WTC11 (cell line): ENCODE measurements around the gene SUMO1. TPM values are rescaled to one million over a fixed set of nuclear protein-coding genes. Genes with fewer than 3 reads are reported as not detected.

Source experiments
- ATAC-seq: fragments of 200-7000 bp; cut with Tn5 transposase; 2 replicates; pipeline ENCODE4 v1.10.0; 2021; ENCODE audit warnings: mild to moderate bottlenecking, moderate library complexity
- CTCF ChIA-PET: fragments of 300-600 bp; sonication (Branson Sonifier 250); formaldehyde crosslinking; loops from one replicate; lab custom pipeline; 2021; ENCODE audit warnings: antibody characterized with exemption; lab: Charles Lee
- POLR2A ChIA-PET: fragments of 350-600 bp; sonication (Branson Sonifier 250); formaldehyde crosslinking; loops from one replicate; lab custom pipeline; 2021; ENCODE audit warnings: antibody characterized with exemption; lab: Charles Lee
- DNase-seq: peaks from one replicate; pipeline ENCODE4 v3.0.0; 2021; ENCODE audit warnings: low spot score
- H3K27ac Mint-ChIP-seq: 2 replicates; pipeline ENCODE4 v1.8.0; 2021; ENCODE audit warnings: mixed read lengths
- H3K27me3 Mint-ChIP-seq: 2 replicates; pipeline ENCODE4 v1.8.0; 2021; ENCODE audit warnings: low read depth, mild to moderate bottlenecking, moderate library complexity, mixed read lengths
- H3K36me3 Mint-ChIP-seq: 2 replicates; pipeline ENCODE4 v1.8.0; 2021; ENCODE audit warnings: mixed read lengths
- H3K4me1 Mint-ChIP-seq: 2 replicates; pipeline ENCODE4 v1.8.0; 2022; ENCODE audit warnings: mixed read lengths
- H3K4me3 Mint-ChIP-seq: 2 replicates; pipeline ENCODE4 v1.8.0; 2021; ENCODE audit warnings: mild to moderate bottlenecking, moderate library complexity, mixed read lengths
- H3K9me3 Mint-ChIP-seq: 2 replicates; pipeline ENCODE4 v1.8.0; 2021; ENCODE audit warnings: mixed read lengths
- CTCF ChIP-seq: fragments of 200-600 bp; IDR thresholded peaks from 2 replicates; pipeline ENCODE4 v1.8.0; 2022; ENCODE audit warnings: antibody characterized with exemption
- E2F5 ChIP-seq: sonication (generic); formaldehyde crosslinking; IDR thresholded peaks from 2 replicates; pipeline ENCODE4 v1.8.1; 2022; ENCODE audit warnings: mild to moderate bottlenecking, moderate library complexity, missing genetic modification reagents
- ERG ChIP-seq: fragments of 250-450 bp; sonication (Bioruptor Pico); IDR thresholded peaks from 2 replicates; pipeline ENCODE4 v1.8.0; 2021; ENCODE audit warnings: mild to moderate bottlenecking
- IRF2 ChIP-seq: sonication (generic); formaldehyde crosslinking; IDR thresholded peaks from 2 replicates; pipeline ENCODE4 v1.8.0; 2022; ENCODE audit warnings: low read depth, missing genetic modification reagents, borderline replicate concordance
- KAT7 ChIP-seq: sonication (generic); formaldehyde crosslinking; IDR thresholded peaks from 2 replicates; pipeline ENCODE4 v1.8.1; 2023; ENCODE audit warnings: missing genetic modification reagents, mild to moderate bottlenecking, borderline replicate concordance
- ZBTB21 ChIP-seq: sonication (generic); formaldehyde crosslinking; IDR thresholded peaks from 2 replicates; pipeline ENCODE4 v1.8.1; 2023; ENCODE audit warnings: mild to moderate bottlenecking, missing genetic modification reagents, borderline replicate concordance
- ZNF396 ChIP-seq: fragments of 250-450 bp; sonication (Bioruptor Pico); IDR thresholded peaks from 2 replicates; pipeline ENCODE4 v1.8.0; 2021; ENCODE audit warnings: mild to moderate bottlenecking, moderate library complexity, borderline replicate concordance
- ZNF423 ChIP-seq: fragments of 250-450 bp; sonication (Bioruptor Pico); IDR thresholded peaks from 2 replicates; pipeline ENCODE4 v2.1.2; 2022; ENCODE audit warnings: mild to moderate bottlenecking, moderate library complexity
- ZNF425 ChIP-seq: fragments of 250-450 bp; sonication (Bioruptor Pico); conservative IDR thresholded peaks from 2 replicates; pipeline ENCODE4 v1.9.0; 2021; ENCODE audit warnings: mild to moderate bottlenecking
- total RNA-seq: library from RNA; stranded (reverse); gene quantifications from 3 replicates; pipeline ENCODE4 v1.2.3, GENCODE V29; 2021

SUMO1 gene
- total RNA-seq, 1 experiment from 2014 or later: 172 TPM

GRCh38 chr2:202178346-202178958 lies 59.9 kb downstream of the SUMO1 start:
- CTCF ChIA-PET: interaction anchor here (0.5 to 2.8 kb wide), 11 partner anchors 13 to 434 kb away, joined by 3 to 12 read pairs (median 3); partner anchors contain the start of gene ALS2
- DNase-seq: peak; percentile 65
- POLR2A ChIA-PET: no interaction called here
- Mint-ChIP-seq H3K9me3 (peaks cover 18% of the 10 kb centered on the region), H3K4me3 (no peak overlapping the region), H3K4me1 (no peaks in the 10 kb centered on the region), H3K36me3 (peaks cover 3% of the 10 kb centered on the region), H3K27me3 (no peaks in the 10 kb centered on the region; the same call in 1 of the 2 replicates), H3K27ac (no peak overlapping the region)
- peak; percentile 93 for ATAC-seq
- no peak for TF ChIP-seq KAT7 (CRISPR knock-in tag)
- TF ChIP-seq ERG (CRISPR knock-in tag): no peak
- TF ChIP-seq ZNF396: no peak
- TF ChIP-seq CTCF: peak; percentile 54; the same call in 1 of the 2 replicates
- TF ChIP-seq ZNF423 (CRISPR knock-in tag): no peak

- H3K9me3 Mint-ChIP-seq: peaks cover 9% of the 10 kb centered on the region
- ChIA-PET POLR2A (interaction anchor here (0.6 to 1.0 kb wide), 2 partner anchors 314 to 392 kb away, joined by 3 read pairs; partner anchors contain the start of gene ALS2), CTCF (interaction anchor here (1.9 kb wide), 1 partner anchor 100 kb away, joined by 8 read pairs; the partner anchor contains the start of gene KIAA2012)
- peaks cover 27% of the 10 kb centered on the region for H3K27me3 Mint-ChIP-seq
- no peak overlapping the region for H3K4me3 Mint-ChIP-seq
- H3K36me3 Mint-ChIP-seq: peaks cover 3% of the 10 kb centered on the region
- H3K4me1 Mint-ChIP-seq: peaks cover 17% of the 10 kb centered on the region
- ATAC-seq: no peak
- TF ChIP-seq ZNF425 (no peak), ZBTB21 (CRISPR knock-in tag) (no peak), E2F5 (CRISPR knock-in tag) (no peak)
- no peak for DNase-seq
- no peak overlapping the region for H3K27ac Mint-ChIP-seq
Measured at GRCh38 chr2:202172439-202173211, 65.8 kb downstream of the SUMO1 start.

- peak overlapping the region; percentile 42 for H3K4me3 Mint-ChIP-seq
- DNase-seq: peak; percentile 67
- H3K9me3 Mint-ChIP-seq: peaks cover 4% of the 10 kb centered on the region
- TF ChIP-seq IRF2 (CRISPR knock-in tag): no peak
- TF ChIP-seq ZNF423 (CRISPR knock-in tag): peak; percentile 47
- peak; percentile 87 for ATAC-seq
- ChIA-PET POLR2A (interaction anchor here (1.0 kb wide), 1 partner anchor 391 kb away, joined by 3 read pairs; the partner anchor contains the start of gene ALS2), CTCF (interaction anchor here (0.7 to 2.4 kb wide), 11 partner anchors 8 to 311 kb away, joined by 3 to 8 read pairs (median 3); partner anchors contain the start of gene KIAA2012)
- H3K36me3 Mint-ChIP-seq: peaks cover under 1% of the 10 kb centered on the region
- peaks cover 27% of the 10 kb centered on the region for H3K27me3 Mint-ChIP-seq
- no peak overlapping the region for H3K27ac Mint-ChIP-seq
- H3K4me1 Mint-ChIP-seq: peaks cover 17% of the 10 kb centered on the region
Measured at GRCh38 chr2:202171241-202171825, 67.1 kb downstream of the SUMO1 start.
